22Rv1 (cell line): ENCODE measurements around the gene AHRR.

Experiments
- H3K27ac ChIP-seq: fragments of 450-650 bp; 2 replicates; pipeline ENCODE4 v1.5.1; 2017
- ZFX ChIP-seq: fragments of 450-650 bp; IDR thresholded peaks from 2 replicates; pipeline ENCODE4 v1.6.1; 2017; ENCODE audit warnings: antibody characterized with exemption, borderline replicate concordance
- TF ChIP-seq, protein P1 (sequence below): fragments of 450-650 bp; IDR thresholded peaks from 2 replicates; pipeline ENCODE4 v1.5.1; 2017; ENCODE audit warnings: mild to moderate bottlenecking

Gene AHRR

DNA sequence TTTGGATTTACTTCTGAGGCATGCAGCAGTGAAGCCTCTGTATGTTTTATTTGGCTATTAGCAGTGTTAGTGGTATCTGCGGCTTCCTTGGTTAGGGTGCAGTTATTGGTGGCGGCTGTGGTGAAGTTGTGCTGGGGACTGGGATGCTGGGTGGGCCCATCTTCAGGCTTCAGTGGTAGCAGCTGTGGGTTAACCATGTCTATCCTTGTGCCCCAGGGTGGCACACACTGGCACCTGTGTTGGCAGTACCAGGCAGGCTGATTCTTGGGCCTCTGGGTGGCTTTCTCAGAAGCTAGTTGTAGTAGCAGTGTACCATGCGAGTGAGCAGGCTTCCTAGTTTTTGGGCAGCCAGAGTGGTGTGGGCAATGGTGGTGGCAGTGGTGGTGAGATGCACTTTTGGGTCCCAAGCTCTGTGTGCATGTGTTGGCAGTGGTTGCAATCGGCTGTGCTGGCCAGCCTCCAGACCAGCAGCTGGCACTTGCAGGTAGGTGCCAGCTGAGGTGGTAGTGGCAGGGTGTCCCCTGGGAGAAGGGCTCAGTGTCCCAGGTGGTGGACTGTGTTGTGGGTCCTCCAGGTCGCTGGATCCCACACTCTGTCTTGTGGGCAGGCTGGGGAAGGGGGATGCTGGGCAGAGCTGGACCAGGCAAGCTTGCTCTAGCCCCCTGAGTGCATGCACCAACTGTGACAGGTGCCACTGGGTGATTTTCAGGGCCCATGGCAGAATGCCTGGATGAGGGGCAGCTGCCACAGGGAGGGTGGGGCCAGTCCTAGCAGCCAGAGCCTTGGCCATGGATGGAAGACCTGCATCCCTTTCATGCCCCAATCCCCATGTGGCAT, 13.6 kb downstream of the AHRR start:
- TF ChIP-seq, protein P1, sequence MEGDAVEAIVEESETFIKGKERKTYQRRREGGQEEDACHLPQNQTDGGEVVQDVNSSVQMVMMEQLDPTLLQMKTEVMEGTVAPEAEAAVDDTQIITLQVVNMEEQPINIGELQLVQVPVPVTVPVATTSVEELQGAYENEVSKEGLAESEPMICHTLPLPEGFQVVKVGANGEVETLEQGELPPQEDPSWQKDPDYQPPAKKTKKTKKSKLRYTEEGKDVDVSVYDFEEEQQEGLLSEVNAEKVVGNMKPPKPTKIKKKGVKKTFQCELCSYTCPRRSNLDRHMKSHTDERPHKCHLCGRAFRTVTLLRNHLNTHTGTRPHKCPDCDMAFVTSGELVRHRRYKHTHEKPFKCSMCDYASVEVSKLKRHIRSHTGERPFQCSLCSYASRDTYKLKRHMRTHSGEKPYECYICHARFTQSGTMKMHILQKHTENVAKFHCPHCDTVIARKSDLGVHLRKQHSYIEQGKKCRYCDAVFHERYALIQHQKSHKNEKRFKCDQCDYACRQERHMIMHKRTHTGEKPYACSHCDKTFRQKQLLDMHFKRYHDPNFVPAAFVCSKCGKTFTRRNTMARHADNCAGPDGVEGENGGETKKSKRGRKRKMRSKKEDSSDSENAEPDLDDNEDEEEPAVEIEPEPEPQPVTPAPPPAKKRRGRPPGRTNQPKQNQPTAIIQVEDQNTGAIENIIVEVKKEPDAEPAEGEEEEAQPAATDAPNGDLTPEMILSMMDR: no peak
- no peak for TF ChIP-seq ZFX
- H3K27ac ChIP-seq: no peak overlapping the region

DNA sequence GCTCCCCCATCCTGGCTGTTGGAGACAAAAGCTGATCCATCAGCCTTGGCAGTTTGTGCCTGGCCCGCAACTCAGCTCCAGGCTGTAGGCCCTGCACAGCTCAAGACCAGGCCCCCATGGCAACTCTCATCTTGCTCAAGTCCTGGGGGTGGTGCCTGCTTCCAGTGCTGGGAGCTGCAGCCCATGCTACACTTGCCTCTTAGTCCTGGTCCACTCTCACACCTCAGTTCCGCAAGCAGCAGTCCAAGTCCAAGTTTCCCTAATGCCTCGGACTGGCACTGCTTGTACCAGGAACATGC, 14.2 kb downstream of the AHRR start:
- TF ChIP-seq, protein P1: no peak
- TF ChIP-seq ZFX: no peak
- H3K27ac ChIP-seq: no peak overlapping the region

DNA sequence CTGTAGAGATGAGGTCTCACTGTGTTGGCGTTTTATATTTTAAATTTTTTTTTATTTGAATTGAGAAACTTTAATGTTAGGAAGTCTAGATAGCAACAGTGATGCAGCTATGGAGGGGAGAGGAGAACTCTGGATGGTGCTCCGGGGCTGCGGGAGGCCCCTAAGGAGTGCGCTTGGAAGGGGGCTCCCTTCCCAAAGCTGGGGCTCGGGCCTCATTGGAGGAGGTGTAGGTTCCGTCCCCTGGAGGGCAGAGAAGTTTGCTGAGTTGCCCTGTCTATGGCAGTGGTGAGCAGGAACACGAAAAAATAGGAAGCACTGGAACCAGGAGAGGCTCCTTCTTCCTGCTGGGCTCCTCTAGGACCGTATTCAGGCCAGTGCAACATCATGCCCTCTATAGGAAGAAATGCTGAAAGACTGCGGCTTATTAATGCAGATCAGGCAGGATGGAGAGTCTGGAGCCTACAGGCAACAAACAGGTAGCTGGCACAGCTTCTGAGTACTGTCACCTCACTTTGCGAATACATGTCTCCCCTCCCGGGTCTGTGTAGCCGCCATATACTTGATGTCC, 16.1 kb downstream of the AHRR start:
- no peak for TF ChIP-seq ZFX
- TF ChIP-seq, protein P1: peak; percentile 40
- H3K27ac ChIP-seq: no peak overlapping the region

DNA sequence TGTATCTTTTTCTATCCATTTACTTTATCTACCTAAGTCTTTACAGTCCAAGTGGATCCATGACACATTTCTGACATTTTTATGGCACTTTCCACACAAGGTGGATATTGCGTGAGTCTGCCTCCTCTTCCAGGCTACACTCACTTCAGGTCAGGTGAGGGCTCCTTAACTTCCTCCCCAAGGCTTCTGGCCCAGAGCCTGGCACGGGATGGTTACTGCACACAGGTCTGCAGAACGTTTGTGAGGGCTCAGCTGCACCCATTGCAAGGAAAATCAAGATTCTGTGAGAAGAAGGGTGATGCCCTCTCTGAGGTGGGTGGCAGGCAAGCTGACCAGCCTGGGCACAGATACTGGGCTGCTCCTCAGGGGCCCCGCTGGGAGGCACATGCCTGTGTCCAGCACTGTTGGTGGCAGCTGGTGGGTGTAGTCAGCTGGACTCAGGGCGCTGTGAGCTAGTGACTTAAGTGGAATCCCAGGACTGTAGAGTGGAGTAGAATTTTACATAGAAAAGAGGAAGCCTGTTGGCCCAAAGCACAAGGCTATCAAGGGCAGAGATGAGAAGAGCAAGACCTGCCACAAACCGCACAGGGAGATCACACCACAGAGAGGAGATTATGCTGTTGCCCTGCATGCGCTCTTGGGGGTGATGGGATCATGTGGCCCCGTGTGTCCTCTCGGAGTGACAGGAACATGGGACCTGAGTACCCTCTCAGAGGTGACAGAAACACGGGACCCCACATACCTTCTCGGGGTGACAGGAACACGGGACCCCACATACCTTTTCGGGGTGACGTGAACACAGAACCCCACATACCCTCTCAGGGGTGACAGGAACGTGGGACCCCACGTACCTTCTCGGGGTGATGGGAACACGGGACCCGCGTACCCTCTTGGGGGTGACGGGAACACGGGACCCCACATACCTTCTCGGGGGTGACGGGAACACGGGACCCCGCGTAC, 21.3 kb downstream of the AHRR start:
- TF ChIP-seq, protein P1: no peak
- no peak for TF ChIP-seq ZFX
- H3K27ac ChIP-seq: no peak overlapping the region

DNA sequence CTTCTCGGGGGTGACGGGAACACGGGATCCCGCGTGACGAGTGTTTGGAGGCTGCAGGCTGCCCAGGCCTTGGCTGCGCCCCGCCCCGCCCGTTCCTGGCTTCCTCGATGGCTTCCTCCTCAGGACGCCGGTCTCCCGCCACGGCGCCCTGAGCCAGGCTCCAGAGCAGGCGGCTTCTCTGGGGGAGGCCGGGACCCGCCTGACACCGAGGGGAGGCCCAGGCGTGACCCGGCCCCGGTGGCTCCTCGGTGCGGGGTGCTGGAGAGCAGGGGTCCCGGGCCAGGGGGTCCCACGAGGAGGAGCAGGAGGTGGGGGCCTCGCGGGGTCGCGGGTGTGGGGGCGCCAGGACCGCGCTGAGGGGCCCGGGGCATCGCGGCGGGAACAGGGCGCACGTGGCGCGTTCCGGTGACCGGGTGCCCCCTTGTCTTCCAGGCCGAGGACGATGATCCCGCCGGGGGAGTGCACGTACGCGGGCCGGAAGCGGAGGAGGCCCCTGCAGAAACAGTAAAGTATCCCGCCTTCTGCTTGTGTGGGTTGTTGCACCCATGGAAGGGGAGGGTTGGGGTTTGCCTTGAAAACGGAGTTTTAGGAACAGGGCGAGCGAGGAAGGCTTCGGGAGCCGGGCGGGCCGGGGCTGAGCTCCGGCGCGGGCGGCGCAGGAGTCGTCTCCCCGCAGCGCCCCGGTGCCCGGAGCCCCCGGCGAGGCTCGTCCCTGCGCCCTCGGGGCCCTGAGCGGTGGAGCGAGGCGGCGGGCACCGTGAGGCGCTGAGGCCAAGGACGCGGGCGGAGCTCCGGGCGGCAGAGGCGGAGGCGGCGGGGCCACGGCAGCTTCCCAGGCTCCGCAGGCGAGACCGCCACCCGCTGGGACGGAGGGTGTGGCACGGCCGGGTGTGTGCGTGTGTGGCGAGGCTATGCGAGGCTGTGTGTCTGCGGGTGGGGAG, 22.2 kb downstream of the AHRR start:
- no peak overlapping the region for H3K27ac ChIP-seq
- no peak for TF ChIP-seq ZFX
- TF ChIP-seq, protein P1: no peak

DNA sequence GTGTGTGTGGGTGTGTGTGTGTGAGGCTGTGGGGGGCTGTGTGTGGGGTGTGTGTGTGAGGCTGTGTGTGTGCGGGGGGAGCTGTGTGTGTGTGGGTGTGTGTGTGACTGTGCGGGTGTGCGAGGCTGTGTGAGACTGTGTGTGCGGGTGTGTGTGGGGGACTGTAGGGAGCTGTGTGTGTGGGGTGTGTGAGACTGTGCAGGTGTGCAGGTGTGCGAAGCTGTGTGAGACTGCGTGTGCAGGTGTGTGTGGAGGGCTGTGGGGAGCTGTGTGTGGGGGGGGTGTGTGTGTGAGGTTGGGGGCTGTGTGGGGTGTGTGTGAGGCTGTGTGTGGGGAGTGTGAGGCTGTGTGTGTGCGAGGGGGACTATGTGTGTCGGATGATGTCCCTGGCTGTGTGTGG, 23.2 kb downstream of the AHRR start:
- no peak overlapping the region for H3K27ac ChIP-seq
- TF ChIP-seq, protein P1: no peak
- TF ChIP-seq ZFX: no peak
